Left colon (tissue), 2 donors: ENCODE results near the gene TTC7B. TPM values are rescaled to one million over a fixed set of nuclear protein-coding genes. Genes with fewer than 3 reads are reported as not detected.

ENCODE experiments used
- ATAC-seq: fragments of 200-7000 bp; cut with Tn5 transposase; one replicate; pipeline ENCODE4 v1.9.1; 2020; ENCODE audit warnings: mild to moderate bottlenecking, moderate library complexity
- DNase-seq, 2 donors: peaks; one replicate each; pipeline ENCODE4 v3.0.0-alpha.2; 2020
- intact Hi-C, 2 donors: fragments of 100-400 bp; cut with DNase I in 1 of 2; cut with micrococcal nuclease in 1 of 2; formaldehyde crosslinking; loops; one replicate each; pipeline versions ENCODE4 v1.11.2 to v1.14.0; 2022; cut with DNase I, micrococcal nuclease
- total RNA-seq, 2 donors: library from RNA; stranded (reverse); fragmentation: NEBNext Ultra II Directional; extraction: Animal tissue kit (Norgen Biotek cat#: 25700); gene quantifications; one replicate each; pipeline ENCODE4 v1.2.1, GENCODE V29; 2021
- donor health status: DM: no; HTN: no; CAD: no.
- donor health status: DM: yes; HTN: yes; CAD: no.

TTC7B gene
- total RNA-seq, 2 donors from 2014 or later: 4.3 to 13.4 TPM

DNA sequence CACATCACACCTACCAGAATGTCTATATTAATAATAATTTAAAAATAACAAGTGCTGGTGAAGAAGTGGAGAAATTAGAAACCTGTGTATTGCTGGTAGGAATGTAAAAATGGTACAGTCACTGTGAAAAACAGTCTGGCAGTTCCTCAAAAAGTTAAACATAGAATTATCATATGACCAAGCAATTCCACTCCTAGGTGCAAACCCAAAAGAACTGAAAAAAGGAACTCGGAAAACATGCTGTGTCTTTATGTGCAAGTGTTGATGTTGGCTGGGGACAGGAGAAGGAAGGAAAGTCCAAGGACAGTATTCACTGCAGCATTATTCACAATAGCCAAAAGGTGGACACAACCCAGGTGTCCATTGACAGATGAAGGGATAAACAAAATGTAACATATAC, 146.5 kb downstream of the TTC7B start:
- DNase-seq: no peak
- no peak for ATAC-seq
- intact Hi-C loops: no loop called here

DNA sequence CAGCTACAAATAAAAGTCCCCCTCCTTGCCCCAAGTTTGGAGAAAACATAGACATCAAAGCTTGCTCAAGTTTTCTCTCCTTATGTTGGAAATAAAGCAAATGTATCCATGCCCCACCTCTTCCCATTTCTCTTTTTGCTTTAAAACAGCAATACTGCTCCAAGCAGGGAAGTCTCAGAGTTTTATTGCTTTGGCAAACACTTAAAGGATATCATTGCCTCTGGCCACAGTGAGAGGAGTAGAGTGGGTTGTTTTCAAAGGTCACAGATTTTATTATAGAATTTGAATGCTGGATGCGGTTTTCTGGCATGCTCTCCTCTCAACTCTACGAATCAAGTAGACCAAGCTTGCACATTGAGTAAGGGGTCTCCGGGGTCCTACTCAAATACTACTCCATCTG, 149.7 kb downstream of the TTC7B start:
- ATAC-seq (peak; percentile 87), DNase-seq (no peak)
- intact Hi-C loops: no loop called here

DNA sequence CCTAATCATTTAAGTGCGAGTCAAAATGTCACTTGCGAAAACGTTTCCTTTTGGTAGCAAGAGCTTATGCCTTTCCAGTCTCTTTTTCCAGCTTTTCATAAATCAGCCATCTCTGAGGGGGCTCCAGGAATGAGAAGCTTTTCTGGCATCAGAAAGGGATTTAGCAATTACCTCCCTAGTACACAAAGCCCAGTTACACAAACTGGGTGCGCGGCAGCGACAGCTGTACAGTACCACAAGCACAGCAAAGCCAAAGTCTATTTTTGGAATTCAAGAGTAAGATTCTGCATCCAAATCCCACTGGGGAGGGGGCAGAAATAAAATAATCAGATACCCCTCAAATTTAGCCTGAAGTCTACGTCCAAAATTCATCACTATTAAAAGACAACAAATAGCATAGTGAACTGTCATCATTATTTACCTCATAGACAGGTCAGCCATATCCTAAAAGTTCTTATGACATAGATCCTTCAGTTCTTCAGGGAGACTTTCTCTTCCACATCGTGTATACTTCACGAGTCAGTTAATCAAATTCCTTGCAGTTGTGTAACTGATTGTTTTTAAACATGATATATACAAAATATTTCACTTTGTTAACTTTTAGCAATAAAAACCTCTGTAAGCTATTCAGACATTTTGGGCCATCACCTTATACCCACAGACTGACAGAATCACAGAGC, 150.8 kb downstream of the TTC7B start:
- no peak for ATAC-seq
- intact Hi-C loops: no loop called here
- DNase-seq: no peak

DNA sequence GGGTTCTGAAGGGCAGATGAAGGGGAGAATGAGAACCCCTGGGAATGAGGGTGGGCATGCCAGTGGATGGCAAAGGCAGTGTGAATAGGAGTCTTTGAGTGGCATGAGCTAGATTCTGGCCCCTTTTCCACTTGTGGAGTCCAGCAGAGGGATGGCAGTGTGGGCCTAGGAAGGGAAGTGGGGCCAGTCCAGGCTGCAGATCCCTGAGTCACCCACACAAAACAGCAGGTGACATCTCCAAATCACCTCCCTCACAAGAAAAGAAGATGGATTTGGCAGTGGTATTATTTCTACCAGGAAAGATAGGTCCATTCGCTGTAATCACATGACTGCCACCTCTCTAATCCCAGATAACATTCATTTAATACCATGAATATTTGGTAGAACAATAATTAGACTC, 151.3 kb downstream of the TTC7B start:
- no peak for ATAC-seq
- no peak for DNase-seq
- intact Hi-C loops: no loop called here

DNA sequence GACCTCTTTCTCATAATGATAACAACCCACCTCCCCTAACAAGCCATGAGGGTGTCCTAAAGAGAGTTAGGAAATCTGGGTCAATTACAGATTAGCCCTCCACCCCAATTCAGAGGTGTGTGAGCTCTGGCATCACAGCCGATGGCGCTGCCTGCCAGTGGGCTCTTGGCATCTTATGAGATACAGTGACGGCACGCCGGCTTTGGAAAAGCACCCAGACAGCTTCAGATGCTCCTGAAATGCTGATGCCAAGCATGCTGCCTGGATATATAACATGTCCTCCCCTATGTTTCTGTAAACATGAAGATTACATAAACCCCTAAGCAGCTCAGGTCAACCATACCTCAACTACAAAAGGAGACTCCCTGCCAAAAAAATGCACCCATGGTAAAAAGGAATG, 152.6 kb downstream of the TTC7B start:
- no peak for ATAC-seq
- intact Hi-C loops: no loop called here

DNA sequence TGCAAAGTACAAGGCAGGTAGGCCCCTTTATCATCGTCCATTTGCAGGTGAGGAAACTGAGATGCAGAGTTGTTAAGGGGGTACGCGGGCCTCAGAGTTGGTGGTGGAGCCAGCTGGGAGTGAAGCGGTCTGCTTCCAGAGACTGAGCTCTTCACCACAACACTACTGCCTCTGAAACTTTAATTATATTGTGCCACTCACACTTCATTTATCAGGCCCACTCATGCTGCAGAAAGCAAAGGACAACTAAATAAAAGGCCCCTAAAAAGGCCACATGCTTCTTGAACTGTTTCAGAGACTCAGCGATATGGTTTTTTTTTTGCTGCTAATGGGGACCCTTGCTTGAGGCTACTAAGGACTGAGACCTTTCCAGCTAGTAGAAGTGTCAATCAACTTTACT, 153.1 kb downstream of the TTC7B start:
- intact Hi-C loops: no loop called here
- ATAC-seq (no peak), DNase-seq (no peak)

More for the DNA sequence above, 152.6 kb downstream of the TTC7B start:
- no peak for DNase-seq

DNA sequence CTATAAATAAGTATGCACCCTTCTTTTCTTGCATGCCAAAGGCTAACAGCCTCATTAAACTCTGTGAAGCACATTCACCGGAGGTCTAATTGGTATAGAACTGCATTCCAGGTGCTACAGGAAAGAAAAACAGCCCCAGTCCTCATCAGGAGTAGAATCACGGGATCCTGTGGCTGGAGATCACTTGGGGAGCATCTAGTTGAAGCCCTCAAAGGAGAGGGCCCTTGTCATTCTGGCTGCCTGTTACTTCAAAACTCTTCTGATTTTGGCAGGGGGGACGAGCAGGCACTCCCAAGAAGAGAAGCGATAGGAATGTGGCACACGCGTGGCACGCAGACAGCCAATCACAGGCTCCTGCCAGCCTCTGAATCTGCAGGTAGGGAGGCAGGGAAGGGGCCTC, 154.4 kb downstream of the TTC7B start:
- ATAC-seq: peak; percentile 43
- DNase-seq: no peak
- intact Hi-C loops: no loop called here

DNA sequence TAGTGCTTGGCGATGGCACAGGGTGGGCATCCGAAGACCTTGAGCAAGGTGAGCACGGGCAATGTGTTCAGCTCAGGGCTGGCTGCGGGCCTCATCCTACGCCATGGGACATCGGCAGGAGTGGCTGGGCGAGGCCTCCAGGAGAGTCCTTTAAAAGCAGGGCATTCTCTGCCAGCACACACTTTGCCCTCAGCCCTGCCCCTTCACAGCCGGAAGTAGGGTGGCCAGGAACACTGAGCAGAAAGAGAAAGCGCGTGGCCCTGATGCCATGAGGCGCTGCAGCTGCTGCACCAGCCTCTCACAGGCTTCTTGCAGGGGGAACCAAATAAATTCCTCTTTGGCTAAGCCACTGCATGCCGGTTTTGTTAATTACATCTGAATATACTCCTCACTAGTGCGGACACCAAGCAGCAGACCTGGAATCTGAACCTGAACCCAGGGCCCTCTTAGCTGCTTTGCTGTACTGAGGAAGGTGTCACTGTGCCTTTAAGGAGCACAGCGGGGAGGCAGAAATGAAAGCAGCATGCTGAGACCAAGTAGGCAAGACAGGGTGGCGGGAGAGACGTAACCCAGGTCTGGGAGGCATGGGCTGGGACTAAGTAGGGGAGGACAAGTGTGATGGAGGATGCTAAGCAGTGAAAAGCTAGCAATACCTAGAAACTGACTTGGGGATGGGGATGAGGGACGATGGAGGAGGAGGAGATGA, 155.2 kb downstream of the TTC7B start:
- DNase-seq: peak; percentile 84 to 90
- intact Hi-C loops: no loop called here
- ATAC-seq: peak; percentile 98

DNA sequence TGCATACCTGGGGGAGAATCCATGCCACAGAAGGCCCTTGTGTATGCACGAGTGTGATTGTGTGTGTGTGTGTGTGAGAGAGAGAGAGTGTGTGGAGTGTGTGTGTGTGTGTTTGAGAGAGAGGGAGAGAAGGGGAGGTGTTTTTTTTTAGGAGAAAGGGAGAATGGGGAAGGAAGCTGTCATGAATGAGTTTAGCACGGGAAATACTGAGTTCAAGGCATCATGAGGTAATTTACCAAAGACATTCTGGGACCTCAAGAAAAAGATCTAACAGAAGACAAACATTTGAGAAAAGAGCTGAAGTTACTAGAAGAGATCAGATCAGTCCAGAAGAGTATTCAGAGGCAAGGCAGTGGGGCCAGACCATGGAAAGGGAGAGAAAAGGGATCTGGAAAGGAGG, 157.1 kb downstream of the TTC7B start:
- intact Hi-C loops: no loop called here
- DNase-seq (no peak), ATAC-seq (no peak)

DNA sequence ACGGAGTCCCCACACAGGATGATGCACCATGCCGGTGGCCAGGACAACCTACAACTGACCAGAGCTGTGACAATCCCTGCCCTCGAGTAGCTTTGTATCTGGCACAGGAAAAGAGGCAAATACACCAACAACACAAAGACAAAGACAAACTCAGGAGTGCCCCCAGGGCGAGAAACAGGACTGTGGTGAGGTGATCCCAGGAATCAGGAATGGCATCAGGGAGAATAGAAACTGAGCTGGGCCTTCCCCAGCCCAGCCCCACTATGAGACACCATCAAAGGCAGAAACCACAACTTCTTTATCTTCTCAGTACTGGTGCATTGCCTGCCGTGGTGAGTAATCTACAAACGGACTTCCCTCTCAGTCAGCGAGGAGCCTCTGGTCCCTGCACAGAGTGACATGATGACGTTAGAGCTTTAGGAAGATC, 157.7 kb downstream of the TTC7B start:
- ATAC-seq (no peak), DNase-seq (no peak)
- intact Hi-C loops: no loop called here

DNA sequence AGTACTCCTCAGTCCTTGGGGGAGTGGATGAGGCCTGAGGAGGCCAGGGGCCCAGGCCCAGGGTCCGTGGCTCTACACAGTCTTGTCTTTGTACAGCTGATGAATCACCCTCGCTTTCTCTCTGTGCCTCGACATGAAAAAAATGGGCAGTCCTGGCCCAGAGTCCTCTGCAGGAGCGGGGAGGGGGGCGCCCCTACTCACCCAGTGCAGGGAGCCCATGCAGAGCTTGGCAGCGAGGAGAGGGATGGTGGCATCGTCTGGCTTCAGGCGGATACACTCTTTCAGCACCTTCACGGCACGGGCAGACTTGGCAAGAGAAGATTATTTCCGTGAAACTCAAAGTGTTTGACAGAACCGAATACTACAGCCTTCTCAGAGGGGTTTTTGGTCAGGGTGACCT, 159.3 kb downstream of the TTC7B start:
- intact Hi-C loops: no loop called here
- DNase-seq (no peak), ATAC-seq (no peak)

DNA sequence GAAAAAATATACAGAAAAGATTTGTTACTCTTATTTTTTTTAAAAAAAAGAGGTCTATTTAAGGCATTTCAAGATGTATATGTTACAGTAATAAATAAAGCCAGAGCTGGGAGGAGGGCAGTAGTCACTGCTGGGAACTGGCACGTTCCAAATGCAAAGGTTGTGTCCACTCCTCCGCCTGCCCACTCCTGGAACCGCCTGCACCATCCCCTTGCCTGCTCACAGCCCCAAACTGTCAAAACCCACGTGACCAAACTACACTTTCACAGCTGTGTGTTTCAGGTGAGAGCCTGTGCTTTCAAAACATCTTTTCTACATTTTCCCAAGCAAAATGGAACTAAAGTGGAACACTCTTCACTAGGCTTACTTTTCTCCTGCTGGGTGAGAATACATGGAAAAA, 160.4 kb downstream of the TTC7B start:
- ATAC-seq (no peak), DNase-seq (no peak)
- intact Hi-C loops: no loop called here

DNA sequence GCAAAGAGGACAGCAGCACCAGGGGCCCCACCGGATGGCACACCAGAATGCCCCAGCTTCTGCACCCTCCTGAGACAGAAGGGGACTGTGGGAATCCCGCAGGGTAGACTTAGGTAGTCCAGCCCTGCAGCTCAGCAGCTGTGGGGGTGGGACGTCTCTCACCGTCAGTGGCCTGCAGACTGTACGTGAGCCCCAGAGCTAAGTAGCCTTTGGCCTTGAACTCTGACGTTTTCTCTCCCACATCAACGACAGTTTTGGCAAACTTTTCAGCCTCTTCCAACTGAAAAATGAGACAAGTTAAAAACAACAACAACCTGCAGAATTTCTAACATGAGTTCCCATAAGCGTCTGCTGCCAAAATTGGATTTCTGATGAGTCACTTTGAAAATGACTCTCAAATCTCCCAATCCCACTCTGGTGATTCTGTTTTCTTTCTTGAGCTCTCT, 161.4 kb downstream of the TTC7B start:
- intact Hi-C loops: no loop called here
- ATAC-seq: no peak
- DNase-seq: no peak

DNA sequence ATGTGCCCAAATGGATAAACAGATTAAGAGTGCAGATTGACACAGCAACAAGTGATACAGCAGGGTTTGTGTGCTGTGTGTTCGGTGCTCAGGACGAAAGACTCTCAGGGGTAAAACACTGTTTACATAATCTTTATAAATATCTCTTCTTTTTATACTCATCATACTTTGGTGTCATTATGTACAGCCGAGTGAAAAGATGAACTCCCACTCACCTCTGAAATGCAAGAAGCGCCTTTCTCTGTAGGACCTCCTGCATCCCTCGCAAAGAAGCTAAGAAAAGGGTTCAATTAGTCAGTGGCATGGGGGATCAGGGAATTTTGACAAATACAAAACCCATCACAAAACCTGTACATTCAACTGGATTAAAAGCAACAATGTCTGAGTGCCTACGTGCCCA, 163.6 kb downstream of the TTC7B start:
- ATAC-seq (no peak), DNase-seq (no peak)
- intact Hi-C loops: no loop called here

DNA sequence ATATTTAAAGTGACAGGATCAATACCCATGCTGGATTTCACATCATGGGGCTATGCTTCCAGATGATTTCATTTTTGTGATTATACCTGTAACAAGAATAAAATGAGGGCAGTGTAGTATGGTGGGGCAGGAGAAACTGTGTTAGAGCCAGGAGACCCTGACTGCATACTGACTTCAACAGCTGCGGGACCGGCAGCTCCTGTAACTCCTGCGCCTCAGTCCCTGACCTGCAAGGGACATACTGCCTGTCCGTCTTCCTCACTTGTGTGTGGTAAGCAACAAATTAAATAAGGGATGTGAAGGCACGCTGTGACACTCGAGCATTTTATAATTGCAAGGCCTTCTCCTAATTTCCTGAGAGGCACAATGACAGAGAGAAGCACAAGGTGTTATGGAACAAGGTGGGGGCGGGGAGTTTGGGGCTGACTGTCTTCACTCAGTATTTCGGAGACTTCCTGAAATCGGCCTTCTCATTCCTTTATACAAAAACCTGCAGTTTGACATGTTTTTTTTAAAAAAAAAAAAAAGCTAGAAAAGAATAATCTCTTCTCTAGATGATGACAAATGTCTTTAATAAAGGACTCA, 164.2 kb downstream of the TTC7B start:
- ATAC-seq (no peak), DNase-seq (no peak)
- intact Hi-C loops: no loop called here

DNA sequence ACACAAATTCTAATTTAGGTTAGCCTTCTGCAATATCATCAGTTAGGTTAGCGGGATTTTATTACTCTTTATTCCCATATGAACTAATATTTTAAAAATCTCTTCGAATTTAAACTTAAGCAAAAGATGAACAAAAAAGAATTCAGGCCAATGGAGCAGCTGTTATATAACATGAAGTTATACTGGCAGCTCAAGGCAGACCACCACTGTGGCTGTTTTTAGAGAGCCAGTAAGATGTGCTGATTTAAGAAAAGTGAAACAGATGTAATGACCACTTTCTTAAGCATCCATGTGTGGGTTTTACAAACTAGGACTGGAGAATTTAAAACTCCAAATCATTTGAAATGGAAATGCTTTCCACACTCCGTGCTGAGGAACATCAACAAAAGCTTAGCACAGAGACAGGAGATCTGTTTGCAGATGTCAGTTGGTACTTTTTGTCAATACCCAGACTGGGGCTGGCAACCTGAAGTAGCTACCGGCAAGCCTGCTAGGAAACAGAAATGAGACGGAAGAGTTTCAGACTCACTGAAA, 164.9 kb downstream of the TTC7B start:
- ATAC-seq (no peak), DNase-seq (no peak)
- intact Hi-C loops: no loop called here

DNA sequence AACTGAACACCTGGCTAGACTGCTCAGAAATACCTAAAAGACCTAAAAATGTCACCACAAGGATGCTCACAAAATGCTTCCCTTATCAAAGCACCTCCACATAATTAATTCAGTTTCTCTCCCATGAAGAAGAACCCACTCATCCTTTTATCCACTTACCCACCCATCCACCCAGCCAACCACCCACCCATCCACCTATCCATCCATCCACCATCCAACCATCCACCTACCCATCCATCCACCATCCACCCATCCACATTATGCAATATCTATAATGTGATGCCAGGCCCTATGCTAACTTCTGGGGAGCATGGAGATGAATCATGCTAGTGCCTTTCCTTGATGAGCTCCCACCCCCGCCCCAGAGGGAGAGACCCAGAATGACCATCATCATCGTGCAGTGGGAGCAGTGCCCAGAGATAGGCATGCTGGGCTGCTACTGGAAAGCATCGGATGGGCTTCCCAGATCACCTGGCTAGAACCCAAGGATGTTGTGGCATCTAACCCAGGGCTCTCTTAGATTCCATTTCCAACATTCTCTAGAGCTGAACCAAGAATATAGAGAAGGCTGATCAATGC, 166.6 kb downstream of the TTC7B start:
- no peak for DNase-seq
- no peak for ATAC-seq
- intact Hi-C loops: no loop called here

DNA sequence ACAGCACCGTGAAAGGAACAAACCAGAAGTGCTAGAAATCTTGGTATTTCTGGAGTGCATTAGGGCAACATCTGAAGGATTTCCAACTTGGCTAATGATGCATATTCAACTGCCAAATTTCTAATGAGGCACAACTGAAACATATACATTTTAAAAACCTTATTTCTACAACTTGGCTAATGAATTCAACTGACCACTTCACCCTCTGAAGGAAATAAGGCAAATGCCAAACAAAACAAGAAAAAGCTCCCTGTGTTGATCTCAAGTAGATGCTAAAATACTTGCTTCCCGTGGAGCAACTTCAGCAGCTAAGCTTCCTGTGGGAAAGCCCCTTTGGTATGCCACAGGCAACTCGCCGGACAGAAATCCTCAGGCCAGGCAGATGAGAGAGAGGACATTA, 167.1 kb downstream of the TTC7B start:
- DNase-seq: no peak
- no peak for ATAC-seq
- intact Hi-C loops: no loop called here

DNA sequence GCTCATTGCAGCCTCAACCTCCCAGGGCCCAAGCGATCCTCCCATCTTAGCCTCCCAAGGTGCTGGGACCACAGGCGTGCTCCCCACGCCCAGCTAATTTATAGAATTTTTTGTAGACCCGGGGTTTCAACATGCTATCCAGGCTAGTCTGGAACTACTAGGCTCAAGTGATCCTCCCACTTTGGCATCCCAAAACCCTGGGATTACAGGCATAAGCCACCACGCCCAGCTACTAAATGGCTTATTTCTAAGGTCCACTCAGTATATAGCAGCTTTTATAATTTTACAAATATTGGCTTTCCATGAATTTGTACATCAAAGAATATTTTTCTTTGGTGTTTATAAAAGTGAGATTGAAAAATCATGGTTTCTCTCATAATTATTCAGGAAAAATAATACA, 167.8 kb downstream of the TTC7B start:
- ATAC-seq (no peak), DNase-seq (no peak)
- intact Hi-C loops: no loop called here

DNA sequence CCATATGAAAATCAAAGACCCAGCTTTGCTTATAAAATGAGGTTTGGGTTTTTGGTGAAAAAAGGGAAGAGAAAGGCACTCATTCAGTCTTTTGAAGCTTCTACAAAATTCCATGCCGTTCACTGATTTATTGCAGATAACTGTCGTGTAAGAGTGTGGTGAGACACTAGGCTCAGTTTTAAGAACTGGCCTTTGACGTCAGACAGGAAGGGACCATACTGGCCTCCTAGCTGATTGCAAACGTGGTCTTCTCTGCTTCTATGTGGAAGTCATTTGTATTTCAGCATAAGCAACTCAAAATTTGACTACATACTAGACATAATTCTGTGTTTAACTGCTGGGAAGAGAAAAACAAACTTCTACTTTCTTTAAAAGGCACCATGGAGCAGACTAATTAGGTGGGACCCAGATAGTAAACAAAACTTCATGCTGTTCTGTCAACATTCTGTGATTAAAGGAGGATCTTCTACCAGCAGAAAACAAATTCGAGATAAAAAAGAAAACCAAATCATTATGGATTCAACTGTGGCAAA, 168.7 kb downstream of the TTC7B start:
- DNase-seq: no peak
- no peak for ATAC-seq
- intact Hi-C loops: no loop called here
